ENCODE data around the gene SH3BGRL3.
A peak's percentile ranks its signal among the peaks of the same experiment; 100 is the strongest.

Gene SH3BGRL3

DNA sequence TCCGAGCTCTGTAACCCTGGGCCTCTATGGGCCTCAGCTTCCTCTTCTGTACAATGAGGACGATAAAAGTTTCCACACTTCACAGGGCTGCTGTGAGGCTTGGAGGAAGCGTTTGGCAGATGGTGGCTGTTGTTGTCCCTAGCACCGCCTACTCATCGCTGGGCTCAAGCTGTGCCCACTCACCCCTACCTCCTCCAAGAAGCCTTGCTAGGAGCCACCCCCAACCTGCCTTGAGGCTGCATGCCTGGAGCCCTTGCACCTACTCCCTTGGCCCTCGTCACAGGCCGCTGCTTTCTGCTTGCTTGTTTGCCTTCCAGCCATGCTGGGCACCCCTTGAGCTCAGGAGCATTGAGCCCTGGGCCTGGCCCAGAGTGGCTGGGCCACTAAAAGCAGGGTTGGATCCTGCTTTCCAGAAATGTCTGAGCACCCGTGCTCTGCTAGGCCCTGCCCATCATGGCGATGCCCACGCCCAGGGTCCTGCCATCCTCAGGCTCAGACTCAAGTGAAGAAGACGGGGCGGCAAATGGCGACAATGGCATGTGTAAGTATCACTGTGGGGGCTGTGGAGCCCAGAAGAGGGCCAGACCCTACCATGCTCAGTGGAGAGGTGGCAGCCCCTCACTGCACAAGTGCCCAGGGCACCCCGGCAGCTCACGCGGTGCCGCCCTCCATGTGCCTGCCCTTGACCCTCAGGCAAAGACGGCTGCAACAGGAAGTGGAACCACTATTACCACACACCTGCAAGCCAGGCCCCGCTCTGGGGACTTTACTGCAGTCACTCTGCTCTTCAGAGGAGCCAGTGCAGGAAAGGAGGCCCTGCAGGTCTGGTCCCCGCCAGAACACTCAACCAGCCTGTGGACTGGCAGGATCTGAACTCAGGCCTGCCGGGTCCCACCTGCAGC is 9.5 kb downstream of the SH3BGRL3 start:
- Histone ChIP-seq H3K4ac (ENCODE audit: low read length) (peak overlapping the region; percentile 97), H3K4me1 (ENCODE audit: control insufficient read depth in 2 of 2, insufficient read depth in 1 of 2, low read depth in 1 of 2, low read length in 2 of 2) (peaks cover 32 to 50% of the 10 kb centered on the region in 2 donors), H3K18ac (ENCODE audit: low read length) (peak overlapping the region; percentile 74), H3K9me3 (replicated peaks in 1 of 2; ENCODE audit: control insufficient read depth in 2 of 2, insufficient read depth in 1 of 2, low read depth in 1 of 2, low read length in 2 of 2) (no peaks in the 10 kb centered on the region), H3K36me3 (replicated peaks in 1 of 2; ENCODE audit: control insufficient read depth in 2 of 2, insufficient read depth in 2 of 2, low read length in 2 of 2) (peaks cover 3 to 4% of the 10 kb centered on the region in 2 donors), H4K8ac (ENCODE audit: low read depth, low read length) (no peak overlapping the region), H3K27me3 (ENCODE audit: control insufficient read depth in 3 of 3, insufficient read depth in 3 of 3, low read depth in 1 of 3, low read length in 3 of 3) (no peaks in the 10 kb centered on the region), H3K4me2 (ENCODE audit: insufficient read depth, low read length, poor library complexity, severe bottlenecking) (no peak overlapping the region), H2BK12ac (ENCODE audit: low read length) (peak overlapping the region; percentile 93), H3K79me1 (ENCODE audit: low read depth, low read length) (no peaks in the 10 kb centered on the region), H3K9ac (ENCODE audit: low read depth, low read length, poor library complexity) (peak overlapping the region; percentile 63), H3K23ac (ENCODE audit: low read depth, low read length, poor library complexity) (peak overlapping the region; percentile 87), H2BK120ac (ENCODE audit: low read depth, low read length) (peak overlapping the region; percentile 96), H4K91ac (ENCODE audit: low read depth, low read length, poor library complexity) (no peak overlapping the region), H2AK5ac (ENCODE audit: low read depth, low read length) (peak overlapping the region; percentile 96), H3K27ac (replicated peaks; ENCODE audit: low read length) (no peak overlapping the region), H2AFZ (ENCODE audit: low read length) (no peak overlapping the region), H3K4me3 (ENCODE audit: low read length in 2 of 2) (no peak overlapping the region), H2BK15ac (ENCODE audit: low read length) (peak overlapping the region; percentile 11), H3K14ac (ENCODE audit: low read length) (peak overlapping the region; percentile 94), H2BK5ac (ENCODE audit: low read length) (peak overlapping the region; percentile 93)
- DNase-seq (ENCODE audit: low spot score), result no peak
- WGBS, 2 donors (ENCODE audit: extremely low coverage in 2 of 2, insufficient read length in 2 of 2, insufficient replicate concordance in 1 of 2), result no CpG with 5 or more reads among the region's 21 CpGs

- no peak overlapping the region for H3K4me2 ChIP-seq (ENCODE audit: insufficient read depth, low read length, poor library complexity, severe bottlenecking)
- peak overlapping the region; percentile 30 for H4K8ac ChIP-seq (ENCODE audit: low read depth, low read length)
- peak overlapping the region; percentile 11 for H2BK15ac ChIP-seq (ENCODE audit: low read length)
- H4K91ac ChIP-seq (ENCODE audit: low read depth, low read length, poor library complexity), result no peak overlapping the region
- no peaks in the 10 kb centered on the region for H3K27me3 ChIP-seq (ENCODE audit: control insufficient read depth in 3 of 3, insufficient read depth in 3 of 3, low read depth in 1 of 3, low read length in 3 of 3)
- peak overlapping the region; percentile 67 for H3K9ac ChIP-seq (ENCODE audit: low read depth, low read length, poor library complexity)
- no CpG with 5 or more reads among the region's 11 CpGs for WGBS, 2 donors (ENCODE audit: extremely low coverage in 2 of 2, insufficient read length in 2 of 2, insufficient replicate concordance in 1 of 2)
- H2AFZ ChIP-seq (ENCODE audit: low read length), result no peak overlapping the region
- H3K4ac ChIP-seq (ENCODE audit: low read length), result no peak overlapping the region
- no peak for DNase-seq (ENCODE audit: low spot score)
- H3K23ac ChIP-seq (ENCODE audit: low read depth, low read length, poor library complexity), result peak overlapping the region; percentile 47
- H3K4me1 ChIP-seq (ENCODE audit: control insufficient read depth in 2 of 2, insufficient read depth in 1 of 2, low read depth in 1 of 2, low read length in 2 of 2), result peaks cover 30 to 44% of the 10 kb centered on the region in 2 donors
- no peaks in the 10 kb centered on the region for H3K36me3 ChIP-seq (replicated peaks in 1 of 2; ENCODE audit: control insufficient read depth in 2 of 2, insufficient read depth in 2 of 2, low read length in 2 of 2)
- peak overlapping the region; percentile 93 for H2BK12ac ChIP-seq (ENCODE audit: low read length)
- H2BK5ac ChIP-seq (ENCODE audit: low read length), result peak overlapping the region; percentile 93
- peak overlapping the region; percentile 94 for H3K18ac ChIP-seq (ENCODE audit: low read length)
- no peak overlapping the region for H3K4me3 ChIP-seq (ENCODE audit: low read length in 2 of 2)
- H2AK5ac ChIP-seq (ENCODE audit: low read depth, low read length), result peak overlapping the region; percentile 96
- H3K14ac ChIP-seq (ENCODE audit: low read length), result peak overlapping the region; percentile 76
- H3K79me1 ChIP-seq (ENCODE audit: low read depth, low read length), result no peaks in the 10 kb centered on the region
- H3K27ac ChIP-seq (replicated peaks; ENCODE audit: low read length), result no peak overlapping the region
- H3K9me3 ChIP-seq (replicated peaks in 1 of 2; ENCODE audit: control insufficient read depth in 2 of 2, insufficient read depth in 1 of 2, low read depth in 1 of 2, low read length in 2 of 2), result no peaks in the 10 kb centered on the region
- H2BK120ac ChIP-seq (ENCODE audit: low read depth, low read length), result peak overlapping the region; percentile 96
These were observed 10.4 kb downstream of the SH3BGRL3 start for GRCh38 chr1:26290122-26290881.

- no peaks in the 10 kb centered on the region for H3K36me3 ChIP-seq (replicated peaks in 1 of 2; ENCODE audit: control insufficient read depth in 2 of 2, insufficient read depth in 2 of 2, low read length in 2 of 2)
- peak overlapping the region; percentile 47 for H3K23ac ChIP-seq (ENCODE audit: low read depth, low read length, poor library complexity)
- peak overlapping the region; percentile 11 for H2BK15ac ChIP-seq (ENCODE audit: low read length)
- no peak overlapping the region for H2AFZ ChIP-seq (ENCODE audit: low read length)
- H3K4me3 ChIP-seq (ENCODE audit: low read length in 2 of 2), result no peak overlapping the region
- H3K4ac ChIP-seq (ENCODE audit: low read length), result no peak overlapping the region
- no peak overlapping the region for H3K4me2 ChIP-seq (ENCODE audit: insufficient read depth, low read length, poor library complexity, severe bottlenecking)
- no peaks in the 10 kb centered on the region for H3K79me1 ChIP-seq (ENCODE audit: low read depth, low read length)
- H2BK5ac ChIP-seq (ENCODE audit: low read length), result peak overlapping the region; percentile 93
- no peak overlapping the region for H3K27ac ChIP-seq (replicated peaks; ENCODE audit: low read length)
- H3K4me1 ChIP-seq (ENCODE audit: control insufficient read depth in 2 of 2, insufficient read depth in 1 of 2, low read depth in 1 of 2, low read length in 2 of 2), result peaks cover 28 to 43% of the 10 kb centered on the region in 2 donors
- no CpG with 5 or more reads among the region's 11 CpGs for WGBS, 2 donors (ENCODE audit: extremely low coverage in 2 of 2, insufficient read length in 2 of 2, insufficient replicate concordance in 1 of 2)
- H3K27me3 ChIP-seq (ENCODE audit: control insufficient read depth in 3 of 3, insufficient read depth in 3 of 3, low read depth in 1 of 3, low read length in 3 of 3), result no peaks in the 10 kb centered on the region
- H3K9ac ChIP-seq (ENCODE audit: low read depth, low read length, poor library complexity), result peak overlapping the region; percentile 67
- H2BK120ac ChIP-seq (ENCODE audit: low read depth, low read length), result peak overlapping the region; percentile 96
- no peak overlapping the region for H4K91ac ChIP-seq (ENCODE audit: low read depth, low read length, poor library complexity)
- peak overlapping the region; percentile 30 for H4K8ac ChIP-seq (ENCODE audit: low read depth, low read length)
- no peaks in the 10 kb centered on the region for H3K9me3 ChIP-seq (replicated peaks in 1 of 2; ENCODE audit: control insufficient read depth in 2 of 2, insufficient read depth in 1 of 2, low read depth in 1 of 2, low read length in 2 of 2)
- H3K18ac ChIP-seq (ENCODE audit: low read length), result peak overlapping the region; percentile 94
- H2AK5ac ChIP-seq (ENCODE audit: low read depth, low read length), result peak overlapping the region; percentile 90
- no peak for DNase-seq (ENCODE audit: low spot score)
- peak overlapping the region; percentile 49 for H2BK12ac ChIP-seq (ENCODE audit: low read length)
- peak overlapping the region; percentile 76 for H3K14ac ChIP-seq (ENCODE audit: low read length)
These were observed 11.0 kb downstream of the SH3BGRL3 start for GRCh38 chr1:26290882-26291261.

GRCh38 chr1:26291433-26291832 is 11.5 kb downstream of the SH3BGRL3 start:
- H3K18ac ChIP-seq (ENCODE audit: low read length), result peak overlapping the region; percentile 71
- H2BK15ac ChIP-seq (ENCODE audit: low read length), result peak overlapping the region; percentile 72
- peak overlapping the region; percentile 90 for H2AK5ac ChIP-seq (ENCODE audit: low read depth, low read length)
- H3K9me3 ChIP-seq (replicated peaks in 1 of 2; ENCODE audit: control insufficient read depth in 2 of 2, insufficient read depth in 1 of 2, low read depth in 1 of 2, low read length in 2 of 2), result no peaks in the 10 kb centered on the region
- H3K4me3 ChIP-seq (ENCODE audit: low read length in 2 of 2), result no peak overlapping the region
- no peak for DNase-seq (ENCODE audit: low spot score)
- H3K14ac ChIP-seq (ENCODE audit: low read length), result no peak overlapping the region
- H4K8ac ChIP-seq (ENCODE audit: low read depth, low read length), result no peak overlapping the region
- H3K36me3 ChIP-seq (replicated peaks in 1 of 2; ENCODE audit: control insufficient read depth in 2 of 2, insufficient read depth in 2 of 2, low read length in 2 of 2), result no peaks in the 10 kb centered on the region
- no peak overlapping the region for H3K23ac ChIP-seq (ENCODE audit: low read depth, low read length, poor library complexity)
- no peak overlapping the region for H2AFZ ChIP-seq (ENCODE audit: low read length)
- H3K79me1 ChIP-seq (ENCODE audit: low read depth, low read length), result no peaks in the 10 kb centered on the region
- peak overlapping the region; percentile 49 for H2BK12ac ChIP-seq (ENCODE audit: low read length)
- H3K4ac ChIP-seq (ENCODE audit: low read length), result no peak overlapping the region
- H3K9ac ChIP-seq (ENCODE audit: low read depth, low read length, poor library complexity), result peak overlapping the region; percentile 55
- H3K27ac ChIP-seq (replicated peaks; ENCODE audit: low read length), result no peak overlapping the region
- no peak overlapping the region for H3K4me2 ChIP-seq (ENCODE audit: insufficient read depth, low read length, poor library complexity, severe bottlenecking)
- H4K91ac ChIP-seq (ENCODE audit: low read depth, low read length, poor library complexity), result no peak overlapping the region
- peaks cover 28 to 43% of the 10 kb centered on the region in 2 donors for H3K4me1 ChIP-seq (ENCODE audit: control insufficient read depth in 2 of 2, insufficient read depth in 1 of 2, low read depth in 1 of 2, low read length in 2 of 2)
- H2BK120ac ChIP-seq (ENCODE audit: low read depth, low read length), result no peak overlapping the region
- H3K27me3 ChIP-seq (ENCODE audit: control insufficient read depth in 3 of 3, insufficient read depth in 3 of 3, low read depth in 1 of 3, low read length in 3 of 3), result no peaks in the 10 kb centered on the region
- no CpG with 5 or more reads among the region's 3 CpGs for WGBS, 2 donors (ENCODE audit: extremely low coverage in 2 of 2, insufficient read length in 2 of 2, insufficient replicate concordance in 1 of 2)
- H2BK5ac ChIP-seq (ENCODE audit: low read length), result peak overlapping the region; percentile 93

Data from neuronal stem cell (in vitro differentiated cells).